Activated gamma-delta T cell treated with Interleukin-2 at 50 U/mL for 16 hours (primary cell): Measurements from ENCODE around the gene UNC13A.

Experiments used
- DNase-seq: peaks from one replicate; pipeline ENCODE4 v3.0.0-alpha.2; 2020

The UNC13A gene

DNA sequence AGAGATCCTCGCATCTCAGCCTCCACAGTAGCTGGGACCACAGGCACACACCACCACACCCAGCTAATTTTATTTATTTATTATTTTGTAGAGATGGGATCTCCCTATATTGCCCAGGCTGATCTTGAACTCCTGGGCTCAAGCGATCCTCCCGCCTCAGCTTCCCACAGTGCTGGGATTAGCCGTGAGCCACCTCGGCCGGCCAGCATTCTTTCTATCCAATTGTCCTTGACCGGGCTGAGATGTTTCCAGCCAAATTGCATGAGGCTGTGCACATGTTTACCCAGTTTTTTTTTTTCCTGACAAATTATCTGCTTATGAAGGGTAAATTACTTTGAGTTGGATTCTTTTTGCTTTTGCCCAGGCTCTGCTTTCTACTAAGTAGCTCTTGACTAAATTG is 28.2 kb downstream of the UNC13A start:
- DNase-seq = no peak

DNA sequence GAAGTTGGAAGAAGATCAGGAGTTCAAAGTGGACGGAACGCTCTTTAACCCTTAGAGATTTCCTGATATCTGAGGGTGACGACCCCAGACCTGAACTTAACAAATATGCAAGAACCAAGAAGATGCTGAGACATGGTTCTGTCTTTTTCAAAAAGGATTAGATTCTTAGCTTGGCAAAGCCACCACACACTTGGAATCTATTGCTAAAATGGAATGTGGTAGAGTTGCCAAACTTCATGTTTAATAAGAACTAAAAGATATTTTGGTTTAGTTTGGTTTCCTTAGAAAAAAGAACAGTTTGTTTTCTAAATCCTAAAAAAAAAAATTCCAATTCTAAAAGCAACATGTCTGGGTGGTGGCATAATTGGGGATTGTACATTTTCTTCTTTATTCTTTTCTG is 29.5 kb downstream of the UNC13A start:
- no peak for DNase-seq

DNA sequence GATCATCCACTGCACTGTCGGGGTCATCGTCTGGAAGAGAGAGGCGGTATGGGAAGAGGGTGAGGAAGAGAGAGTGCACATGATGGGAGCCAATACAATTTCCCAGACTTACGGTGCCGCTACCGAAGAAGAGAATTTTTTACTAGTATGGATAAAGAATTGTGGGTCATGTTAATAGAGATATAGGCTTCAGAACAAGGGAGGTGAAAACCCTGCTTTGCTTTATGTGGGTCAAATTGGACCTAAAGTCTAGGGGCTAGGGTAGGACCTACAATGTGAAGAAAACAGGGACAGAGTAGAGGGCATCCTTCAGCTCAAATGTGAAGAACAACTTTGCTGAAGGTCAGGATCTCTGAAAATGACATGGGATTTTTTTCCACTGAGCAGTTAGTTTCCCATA is 29.9 kb downstream of the UNC13A start:
- DNase-seq = no peak

DNA sequence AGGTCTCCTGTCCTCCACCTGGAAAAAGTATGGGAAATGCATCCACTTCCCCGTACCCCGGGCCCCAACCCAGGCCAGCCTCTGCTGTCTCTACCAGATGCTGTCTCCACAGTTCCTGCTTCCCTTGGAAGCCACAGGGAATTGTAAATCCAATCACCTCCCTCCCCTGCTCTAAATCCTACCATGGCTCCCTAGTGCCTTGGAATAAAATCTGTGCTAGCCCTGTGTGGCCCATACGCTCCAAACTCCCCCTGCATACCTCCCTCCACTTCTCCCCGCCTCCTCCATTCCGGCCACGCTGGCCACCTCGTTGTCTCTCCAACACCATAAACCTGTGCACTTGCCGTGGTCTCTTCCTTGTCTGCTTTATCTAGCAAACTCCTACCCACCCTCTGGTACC is 31.2 kb downstream of the UNC13A start:
- no peak for DNase-seq

DNA sequence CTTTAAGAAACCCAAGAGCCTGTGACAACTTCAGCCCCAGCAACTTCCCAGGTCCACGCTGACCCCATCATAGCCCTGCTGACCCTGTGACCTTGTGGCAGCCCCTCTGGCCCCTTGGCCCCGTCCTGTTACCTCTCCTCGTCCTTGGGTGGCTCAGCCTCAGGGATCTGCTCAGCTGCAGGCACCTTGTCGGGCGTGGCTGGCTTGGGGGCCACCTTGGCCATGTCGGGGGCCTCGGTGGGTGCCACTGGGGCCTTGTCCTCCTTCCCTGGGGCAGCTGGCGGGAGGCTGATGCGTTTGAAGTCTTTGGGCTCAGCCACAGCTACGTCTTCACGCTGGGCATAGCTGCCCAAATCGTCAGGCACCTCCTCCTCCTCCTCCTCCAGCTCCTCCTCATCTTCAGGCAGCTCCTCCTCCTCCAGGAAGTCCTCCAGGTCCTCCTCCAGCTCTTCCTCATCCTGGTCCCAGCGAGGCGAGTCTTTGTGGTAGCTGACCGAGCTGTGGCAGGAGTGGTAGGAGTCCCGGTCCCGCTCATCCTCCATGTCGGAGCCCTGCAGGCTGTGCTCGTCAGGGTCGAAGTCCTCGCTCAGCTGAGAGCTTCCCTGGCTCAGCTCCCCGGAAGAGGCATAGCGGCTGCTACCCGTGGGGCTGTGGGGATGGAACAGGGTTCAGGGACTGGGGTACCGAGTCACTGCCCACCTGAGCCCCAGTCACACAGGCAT is 32.2 kb downstream of the UNC13A start:
- DNase-seq = no peak

DNA sequence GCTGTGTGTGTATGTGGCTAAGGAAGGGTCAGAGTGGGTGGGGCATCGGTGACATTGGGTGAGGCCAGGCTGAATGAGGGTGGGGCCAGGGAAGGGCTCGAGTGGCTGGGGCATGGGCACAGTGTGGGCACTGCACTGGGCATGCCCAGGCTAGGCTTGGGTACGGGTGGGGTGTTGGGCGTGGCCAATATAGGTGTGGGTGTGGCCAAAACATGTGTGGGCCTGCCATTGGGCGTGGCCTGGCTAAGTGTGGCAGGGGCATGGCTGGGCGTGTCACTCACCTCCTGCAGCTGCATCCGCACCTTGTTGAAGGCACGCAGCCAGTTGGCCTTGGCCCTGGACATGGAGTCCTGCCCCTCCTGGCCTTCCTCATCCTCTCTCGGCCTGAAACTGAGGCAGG is 33.2 kb downstream of the UNC13A start:
- DNase-seq = no peak

DNA sequence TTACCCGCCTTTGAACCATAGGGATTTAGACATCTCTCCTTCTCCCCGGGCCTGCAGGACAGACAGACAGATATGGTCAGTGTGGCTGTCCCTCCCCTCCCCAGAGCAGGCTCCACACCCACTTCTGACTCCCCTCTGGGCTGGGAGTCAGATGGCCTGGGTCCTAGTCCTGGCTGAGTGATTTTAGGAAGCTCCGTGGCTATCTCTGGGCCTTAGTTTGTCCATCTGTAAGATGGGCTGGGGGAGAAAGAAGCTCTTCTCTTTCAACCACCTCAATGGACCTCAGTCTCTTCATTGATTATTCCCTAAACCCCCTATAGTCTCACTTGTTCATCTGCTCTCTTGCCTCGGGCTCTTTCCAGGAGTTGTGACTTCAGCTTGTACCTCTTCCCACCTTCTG is 35.5 kb downstream of the UNC13A start:
- DNase-seq = no peak

DNA sequence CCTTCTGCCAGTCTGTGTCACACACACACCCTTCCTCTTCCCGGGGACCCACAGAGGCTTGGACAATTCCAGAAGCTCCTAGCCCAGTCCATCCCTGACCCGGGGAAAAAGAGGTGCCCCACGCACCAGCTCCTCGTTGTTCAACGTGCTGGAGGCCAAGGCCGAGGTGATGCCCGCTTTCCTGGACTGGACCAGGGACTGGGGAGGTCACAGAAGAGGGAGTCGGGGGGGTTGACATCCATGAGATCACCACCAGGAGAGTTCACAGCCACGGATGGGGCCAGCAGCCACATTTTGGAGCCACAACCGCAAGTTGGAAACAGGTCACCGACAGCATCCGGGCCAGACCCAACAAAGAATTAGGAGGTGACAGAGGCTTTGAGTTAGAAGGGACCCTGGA is 39.4 kb downstream of the UNC13A start:
- no peak for DNase-seq

DNA sequence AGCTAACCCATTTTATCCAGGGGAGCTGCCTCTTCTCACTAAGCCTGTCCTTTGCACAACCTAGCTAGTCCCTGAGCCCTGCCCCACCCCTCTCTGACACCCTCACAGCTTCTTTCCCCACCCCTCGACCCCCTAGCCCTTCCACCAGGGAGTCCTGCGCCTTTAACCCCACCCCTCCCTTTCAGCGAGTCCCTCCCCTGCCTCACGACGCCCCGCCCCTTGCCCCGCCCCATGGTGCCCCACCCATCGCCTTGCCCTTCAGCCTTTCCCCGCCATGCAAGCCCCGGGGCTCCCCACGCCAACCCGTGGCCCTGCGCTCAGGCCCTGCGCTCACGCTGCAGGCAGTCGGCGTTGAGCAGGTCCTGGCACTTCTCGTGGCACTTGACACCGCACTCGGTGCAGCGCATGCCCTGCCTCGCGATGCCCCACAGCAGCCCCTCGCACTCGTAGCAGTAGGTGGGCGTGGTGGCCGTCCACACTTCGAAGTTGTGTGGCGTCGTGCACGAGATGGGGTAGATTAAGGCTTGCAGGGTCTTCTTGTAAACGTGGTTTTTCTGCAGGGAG is 40.0 kb downstream of the UNC13A start:
- DNase-seq = no peak

DNA sequence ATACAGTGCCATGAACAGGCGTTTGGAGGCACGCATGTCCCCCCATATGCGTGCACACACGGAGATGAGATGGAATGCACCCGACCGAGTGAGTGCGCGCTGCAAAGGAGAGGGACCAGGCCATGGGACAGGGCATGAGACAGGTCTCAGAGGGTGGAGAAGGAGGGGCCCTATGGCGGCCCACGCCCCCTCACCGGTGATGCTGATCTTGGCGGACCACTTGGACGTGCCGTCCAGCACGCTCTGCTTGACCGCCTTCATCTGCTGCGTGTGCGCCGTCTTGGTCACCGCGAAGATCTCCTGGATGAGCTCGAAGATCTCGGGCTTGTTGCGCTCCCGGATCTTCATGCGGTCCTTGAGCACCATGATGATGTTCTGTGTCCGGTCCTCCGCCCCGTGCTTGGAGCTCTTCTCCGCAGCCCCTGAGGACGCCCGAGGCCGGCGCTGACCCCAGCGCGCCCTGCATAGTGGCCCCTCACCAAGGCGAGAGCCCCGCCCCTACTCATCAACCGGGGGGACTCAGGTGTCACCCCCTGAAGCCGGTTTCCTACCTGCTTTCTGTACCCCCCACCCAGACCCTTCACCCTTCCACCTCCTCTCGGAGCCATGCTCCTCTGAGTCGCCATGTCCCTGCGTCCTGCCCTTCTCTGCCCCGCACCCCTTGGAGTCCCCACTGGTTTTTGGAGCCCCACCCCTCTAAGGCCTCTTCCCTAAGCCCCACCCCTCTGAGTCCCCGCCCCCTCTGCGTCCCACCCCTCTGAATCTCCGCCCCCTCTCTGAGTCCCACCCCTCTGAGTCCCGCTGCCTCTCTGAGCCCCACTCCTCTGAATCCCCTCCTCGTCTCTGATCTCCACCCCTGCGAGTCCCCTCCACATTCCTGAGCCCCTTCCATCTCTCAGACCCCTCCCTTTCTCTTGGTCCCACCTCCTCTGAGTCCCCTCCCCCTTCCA is 40.8 kb downstream of the UNC13A start:
- no peak for DNase-seq

DNA sequence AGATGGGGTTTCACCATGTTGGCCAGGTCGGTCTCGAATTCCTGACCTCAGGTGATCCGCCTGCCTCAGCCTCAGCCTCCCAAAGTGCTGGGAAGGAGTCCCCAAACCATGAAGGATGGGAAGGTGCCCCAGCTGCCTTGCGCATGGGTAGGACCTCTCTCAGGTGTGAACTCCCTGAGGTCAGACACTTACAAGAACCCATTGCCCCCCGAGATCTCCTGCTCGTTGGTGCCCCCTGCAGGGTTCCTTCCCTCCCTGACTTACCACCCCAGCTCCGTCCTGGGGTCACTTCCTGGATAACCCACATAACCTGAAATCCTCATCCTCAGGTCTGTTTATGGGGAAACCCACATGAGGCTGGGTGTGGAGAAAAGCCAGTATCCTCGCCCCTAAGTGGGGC is 41.7 kb downstream of the UNC13A start:
- DNase-seq = no peak

DNA sequence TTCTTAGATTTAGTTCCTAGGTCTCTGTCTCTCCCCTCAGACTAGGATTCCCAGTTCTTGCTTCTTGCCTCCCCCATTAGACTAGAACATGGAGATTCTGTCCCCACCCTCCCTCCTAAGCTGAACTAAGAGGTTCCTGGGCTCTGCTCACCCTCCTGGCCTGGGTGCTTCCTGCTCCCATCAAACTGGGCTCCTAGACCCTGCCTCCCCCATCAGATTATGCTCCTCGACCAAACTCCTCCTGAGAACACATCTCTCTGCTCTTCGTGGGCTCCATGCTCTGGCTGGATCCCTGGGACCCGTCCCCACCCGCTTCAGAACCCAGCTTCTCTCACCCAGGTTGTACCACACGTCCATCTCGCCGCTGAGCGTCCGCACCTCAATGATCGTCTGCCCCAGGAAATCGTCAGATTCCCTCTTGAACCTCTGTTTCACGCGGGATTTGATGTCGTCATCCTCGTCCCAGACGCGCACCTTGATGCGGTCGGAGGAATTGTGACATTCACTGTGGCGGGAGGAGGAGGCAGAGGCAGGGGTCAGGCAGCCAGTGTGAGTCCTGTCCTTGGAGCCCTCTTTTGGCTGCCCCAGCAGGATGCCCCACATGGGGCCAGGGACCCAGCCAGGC is 42.7 kb downstream of the UNC13A start:
- no peak for DNase-seq

DNA sequence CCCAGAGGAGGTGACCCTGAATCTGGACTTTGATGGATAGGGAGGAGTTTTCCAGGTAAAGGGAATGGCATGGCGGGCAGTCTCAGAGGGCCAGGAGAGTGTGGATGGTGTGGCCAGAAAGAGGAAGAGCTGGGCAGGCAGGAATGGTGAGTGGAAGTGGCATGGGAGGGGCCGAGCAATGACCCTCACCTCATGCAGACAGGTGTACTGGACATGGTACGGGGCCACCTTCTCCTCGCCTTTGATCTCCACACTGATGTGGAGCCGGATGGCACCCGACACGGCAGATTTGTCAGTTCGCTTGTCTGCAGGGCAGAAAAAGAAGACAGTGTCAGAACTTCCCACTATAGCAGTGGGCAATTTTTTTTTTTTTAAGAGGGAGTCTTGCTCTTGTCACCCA is 45.5 kb downstream of the UNC13A start:
- no peak for DNase-seq

DNA sequence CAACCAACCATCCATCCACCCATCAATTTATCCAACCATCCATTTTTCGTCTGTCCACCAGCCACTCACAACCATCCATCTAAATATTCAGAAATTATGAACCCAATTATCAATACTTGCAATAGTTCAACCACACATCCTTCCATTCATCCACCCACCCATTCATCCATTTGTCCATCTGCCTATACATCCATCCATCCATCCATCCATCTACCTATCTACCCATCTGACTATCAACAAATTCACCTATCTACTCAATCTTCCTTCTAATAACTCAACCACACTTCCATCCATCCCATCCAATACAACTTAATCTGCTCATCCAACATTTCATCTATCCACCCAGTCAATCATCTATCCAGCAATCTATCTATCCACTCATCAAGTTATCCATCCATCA is 46.3 kb downstream of the UNC13A start:
- no peak for DNase-seq

DNA sequence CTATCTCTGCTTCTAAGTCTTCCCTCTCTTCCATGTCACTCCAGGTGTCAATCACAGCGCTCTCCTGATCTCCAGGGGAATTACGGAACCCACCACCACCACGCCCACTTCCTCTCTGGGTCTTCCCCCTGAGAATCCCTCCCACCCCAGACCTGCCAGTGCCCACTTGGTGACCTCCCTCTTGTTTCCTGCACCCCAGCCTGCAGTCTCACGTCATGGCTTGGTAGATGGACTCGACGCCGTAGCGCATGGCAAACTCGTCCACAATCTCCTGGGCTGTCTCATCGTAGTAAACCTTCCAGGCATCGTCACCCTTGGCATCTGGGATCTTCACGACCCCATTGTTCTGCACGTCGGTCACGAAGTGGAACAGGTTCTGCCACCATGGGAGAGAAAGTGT is 47.0 kb downstream of the UNC13A start:
- DNase-seq = no peak

DNA sequence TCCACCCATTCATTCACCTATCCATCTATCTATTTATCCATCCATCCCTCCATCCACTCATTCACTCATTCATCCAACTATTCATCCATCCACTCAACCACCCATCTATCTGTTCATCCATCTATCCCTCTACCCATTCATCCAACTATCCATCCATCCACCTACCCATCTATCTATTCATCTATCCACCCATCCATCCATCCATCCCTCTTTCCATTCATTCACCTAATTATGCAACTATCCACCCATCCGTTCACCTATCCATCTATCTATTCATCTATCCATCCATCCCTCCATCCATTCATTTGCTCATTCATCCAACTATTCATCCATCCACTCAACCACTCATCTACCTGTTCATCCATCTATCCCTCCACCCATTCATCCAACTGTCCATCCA is 54.5 kb downstream of the UNC13A start:
- DNase-seq = no peak

DNA sequence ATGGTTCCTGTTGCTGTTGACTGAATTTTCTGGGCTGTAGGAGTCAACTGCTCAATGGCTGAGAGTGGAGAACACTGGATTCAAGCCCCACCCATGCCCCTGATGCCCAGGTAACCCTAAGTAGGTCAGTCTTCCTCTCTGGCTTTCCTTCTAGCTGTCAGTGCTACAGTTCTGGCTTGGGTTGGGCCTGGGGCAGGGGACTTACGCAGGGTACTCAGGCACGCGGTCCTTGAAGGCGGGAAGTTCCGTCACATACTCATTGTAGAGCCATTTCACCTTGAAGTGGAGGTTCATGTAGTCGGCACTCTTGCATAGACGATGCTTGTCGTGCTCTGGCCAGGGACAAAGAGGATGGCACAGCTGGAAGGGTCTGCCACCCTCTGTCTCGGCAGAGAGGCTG is 55.6 kb downstream of the UNC13A start:
- DNase-seq = no peak

DNA sequence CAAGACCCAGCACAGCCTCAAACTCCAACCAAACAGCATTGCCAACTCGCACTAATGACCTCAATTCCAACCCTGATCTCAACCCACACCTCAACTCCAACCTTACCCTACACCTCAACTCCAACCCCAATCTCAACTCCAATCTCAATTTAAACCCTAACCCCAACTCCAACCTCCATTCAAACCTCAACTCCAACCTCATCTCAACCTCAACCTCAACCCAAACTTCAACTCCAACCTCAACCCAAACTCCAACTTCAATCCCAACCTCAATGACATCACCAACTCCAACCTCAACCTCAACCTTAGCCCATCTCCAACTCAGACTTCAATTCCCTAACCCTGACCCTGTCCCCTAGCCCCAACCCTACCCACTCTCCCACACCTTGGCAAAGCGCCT is 58.4 kb downstream of the UNC13A start:
- no peak for DNase-seq

DNA sequence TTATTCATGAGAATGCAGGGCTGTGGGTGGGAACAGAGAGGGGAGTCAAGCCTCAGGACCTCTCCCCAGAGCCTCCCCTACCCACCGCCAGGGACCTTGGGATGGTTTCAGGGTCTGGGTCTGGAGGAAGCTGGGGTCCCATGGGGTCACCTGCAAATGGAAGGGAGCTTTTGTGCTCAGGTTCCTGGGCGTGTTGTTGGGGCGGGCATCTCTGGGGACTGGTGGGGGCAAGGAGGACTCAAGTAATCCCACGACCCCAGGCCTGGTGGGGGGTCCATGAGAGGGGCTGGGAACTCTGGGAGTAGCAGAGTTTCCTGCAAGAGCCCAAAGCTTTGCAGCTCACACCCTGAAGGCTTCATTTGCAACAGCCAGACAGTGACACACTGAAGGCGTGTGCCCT is 60.2 kb downstream of the UNC13A start:
- no peak for DNase-seq

DNA sequence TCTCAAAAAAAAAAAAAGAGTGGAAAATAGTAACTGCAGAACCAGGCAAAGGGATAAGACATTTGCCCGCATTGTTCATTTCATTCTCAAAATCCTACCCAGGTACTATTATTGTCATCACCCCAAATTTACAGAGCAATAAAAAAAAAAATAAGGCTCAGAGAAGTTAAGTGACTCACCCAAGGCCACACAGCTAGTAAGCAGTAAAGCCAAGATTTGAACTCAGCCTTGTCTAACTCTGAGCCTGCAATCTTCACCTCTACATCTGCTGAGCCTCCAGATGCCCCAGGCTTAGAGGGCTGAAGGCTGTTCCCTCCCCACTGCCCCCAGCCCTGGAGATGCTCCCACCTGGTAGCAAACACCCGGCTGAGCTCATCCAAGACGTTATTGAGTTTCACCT is 61.0 kb downstream of the UNC13A start:
- no peak for DNase-seq

DNA sequence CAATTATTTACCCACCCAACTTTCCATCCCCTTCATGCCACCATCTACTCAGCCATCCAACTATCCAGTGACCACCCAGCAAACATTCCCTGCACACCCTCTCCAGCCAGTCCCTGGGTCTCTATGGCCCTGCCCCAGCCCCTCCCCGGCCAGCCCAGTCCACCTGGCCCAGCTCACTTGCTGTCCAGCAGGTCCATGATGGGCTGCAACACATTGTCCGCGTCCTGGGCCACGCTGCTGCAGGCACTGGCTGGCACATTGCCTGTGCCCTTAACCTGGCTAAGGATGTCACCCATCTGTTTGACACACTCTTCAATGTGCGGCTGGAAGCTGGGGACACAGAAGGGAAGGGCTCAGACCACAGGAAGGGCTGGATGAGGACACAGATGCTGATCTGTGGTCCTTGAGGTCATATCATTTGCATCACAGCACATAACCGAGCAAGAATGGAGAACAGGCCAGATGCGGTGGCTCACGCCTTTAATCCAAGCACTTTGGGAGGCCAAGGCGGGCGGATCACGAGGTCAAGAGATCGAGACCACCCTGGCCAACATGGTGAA is 61.6 kb downstream of the UNC13A start:
- no peak for DNase-seq

DNA sequence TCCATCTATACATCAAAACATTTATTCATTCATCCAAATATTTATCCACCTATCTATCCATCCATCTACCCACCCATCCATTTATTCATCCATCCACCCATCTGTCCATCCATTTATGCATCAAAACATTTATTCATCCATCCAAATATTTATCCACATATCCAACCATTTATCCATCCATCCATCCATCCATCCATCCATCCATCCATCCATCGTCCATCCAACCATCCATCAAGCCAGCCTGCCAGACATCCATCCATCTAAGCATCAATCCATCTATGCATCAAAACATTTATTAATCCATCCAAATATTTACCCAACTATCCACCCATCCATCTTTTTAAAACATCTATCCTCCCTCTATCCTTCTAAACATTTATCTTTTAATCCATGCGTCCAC is 62.2 kb downstream of the UNC13A start:
- no peak for DNase-seq

DNA sequence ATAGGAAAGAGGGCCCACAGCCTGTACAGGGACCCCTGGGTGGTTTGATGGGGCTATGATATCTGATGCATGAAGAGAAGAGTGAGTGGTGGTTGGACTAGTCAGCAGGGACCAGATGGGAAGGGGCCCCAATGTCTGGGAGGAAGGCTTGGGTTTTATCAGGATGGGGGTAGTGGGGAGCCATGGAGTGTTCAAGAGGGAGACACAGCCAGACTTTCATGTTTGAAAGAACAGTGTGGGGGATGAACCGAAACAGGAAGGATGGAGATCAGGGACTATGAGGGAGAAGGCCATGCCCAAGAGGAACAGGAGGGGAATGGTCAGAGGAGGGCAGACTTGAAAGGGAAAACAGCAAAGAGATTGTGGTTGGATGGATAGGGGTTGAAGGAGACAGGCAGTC is 63.1 kb downstream of the UNC13A start:
- no peak for DNase-seq
